Endometrium (tissue), 2 donors: ENCODE results near the gene RAB25.

Source experiments
- FAIRE-seq: peaks from 2 replicates; lab custom pipeline; 2012; peaks lifted over from hg19 to GRCh38; lab: Jason Lieb, UNC
- donor health status: control.
- donor health status: control.

The RAB25 gene

GRCh38 chr1:156079762-156080161, 18.8 kb downstream of the RAB25 start:
- no peak for FAIRE-seq

GRCh38 chr1:156080241-156080862, 19.4 kb downstream of the RAB25 start:
- no peak for FAIRE-seq

- FAIRE-seq: no peak
Observed at GRCh38 chr1:156080863-156081179, 19.9 kb downstream of the RAB25 start.

- FAIRE-seq: no peak
Observed at GRCh38 chr1:156081180-156081916, 20.4 kb downstream of the RAB25 start.

GRCh38 chr1:156081917-156082308, 21.0 kb downstream of the RAB25 start:
- no peak for FAIRE-seq

GRCh38 chr1:156082309-156083091, 21.5 kb downstream of the RAB25 start, which contains the start of gene MEX3A:
Gene MEX3A, minus strand, starts transcription at chr1:156082465. Its CDS starts 467 bp downstream, at chr1:156081998.
- FAIRE-seq: no peak

- no peak for FAIRE-seq
Observed at GRCh38 chr1:156083800-156084790, 23.1 kb downstream of the RAB25 start.

GRCh38 chr1:156086256-156086662, 25.3 kb downstream of the RAB25 start:
- FAIRE-seq: no peak

GRCh38 chr1:156089704-156090103, 28.7 kb downstream of the RAB25 start:
- FAIRE-seq: no peak

- FAIRE-seq: no peak
Observed at GRCh38 chr1:156090138-156090839, 29.3 kb downstream of the RAB25 start.

GRCh38 chr1:156090840-156091188, 29.9 kb downstream of the RAB25 start:
- no peak for FAIRE-seq

GRCh38 chr1:156091610-156092009, 30.6 kb downstream of the RAB25 start:
- no peak for FAIRE-seq

GRCh38 chr1:156095906-156096508, 35.0 kb downstream of the RAB25 start:
- no peak for FAIRE-seq

GRCh38 chr1:156096640-156097391, 35.9 kb downstream of the RAB25 start:
- FAIRE-seq: no peak

GRCh38 chr1:156097499-156098178, 36.7 kb downstream of the RAB25 start:
- FAIRE-seq: no peak

GRCh38 chr1:156098784-156099183, 37.8 kb downstream of the RAB25 start:
- no peak for FAIRE-seq

GRCh38 chr1:156099282-156099681, 38.3 kb downstream of the RAB25 start:
- no peak for FAIRE-seq

- FAIRE-seq: no peak
Observed at GRCh38 chr1:156100205-156100995, 39.4 kb downstream of the RAB25 start.

- FAIRE-seq: no peak
Observed at GRCh38 chr1:156101880-156102279, 40.9 kb downstream of the RAB25 start.
